Uterus (tissue), 2 donors: Measurements from ENCODE around the gene GRM8.

Experiments
- CTCF ChIP-seq, 4 experiments: fragments of 200-600 bp in 2 of 4; fragments of 450-650 bp in 2 of 4; sonication (generic) in 2 of 4; IDR thresholded peaks; one replicate each; pipeline ENCODE4 v1.5.1; 2016 to 2019; ENCODE audit warnings: antibody characterized with exemption in 4 of 4, mild to moderate bottlenecking in 2 of 4, moderate library complexity in 1 of 4
- POLR2A ChIP-seq, 2 donors: fragments of 450-650 bp; IDR thresholded peaks; one replicate each; pipeline ENCODE4 v1.6.1; 2016; ENCODE audit warnings: antibody characterized with exemption in 2 of 2, mild to moderate bottlenecking in 1 of 2, moderate library complexity in 1 of 2

- TF ChIP-seq CTCF (IDR thresholded peaks at IDR 0.05) (no peak), POLR2A (IDR thresholded peaks at IDR 0.05) (no peak)
These were observed 478.7 kb downstream of the GRM8 start for GRCh38 chr7:126774077-126774476.
